Breast epithelium (tissue), 4 donors: ENCODE results near the gene COPG2. TPM values are rescaled to one million over a fixed set of nuclear protein-coding genes. Genes with fewer than 3 reads are reported as not detected.
"Not testable (repeated sequence)": the region's sequence is repeated elsewhere in the genome, so short reads cannot be mapped to it uniquely, and the experiment has no call there.

Experiments used
- DNase-seq, 2 donors: peaks; one replicate each; pipeline ENCODE4 v3.0.0-alpha.2; 2019; ENCODE audit warnings: low spot score in 2 of 2
- H3K27ac ChIP-seq, 2 donors: fragments of 200-600 bp; sonication (generic) in 1 of 2; one replicate each; pipeline ENCODE4 v1.5.1; 2016 to 2019; ENCODE audit warnings: mild to moderate bottlenecking in 1 of 2
- H3K27me3 ChIP-seq, 2 donors: fragments of 200-600 bp; sonication (generic) in 1 of 2; one replicate each; pipeline versions ENCODE4 v1.5.1 to v1.6.0; 2017 to 2019; ENCODE audit warnings: control low read depth in 1 of 2, mild to moderate bottlenecking in 1 of 2
- H3K36me3 ChIP-seq: fragments of 200-600 bp; one replicate; pipeline ENCODE4 v1.5.1; 2019
- H3K4me1 ChIP-seq, 2 donors: fragments of 200-600 bp; sonication (generic); one replicate each; pipeline ENCODE4 v1.5.1; 2016 to 2019; ENCODE audit warnings: control low read depth in 1 of 2
- H3K4me3 ChIP-seq, 3 donors: fragments of 200-600 bp; sonication (generic); 1 replicate in 2 of 3; 2 replicates in 1 of 3; pipeline ENCODE4 v1.5.1; 2016 to 2019; ENCODE audit warnings: mild to moderate bottlenecking in 3 of 3, moderate library complexity in 2 of 3
- H3K9me3 ChIP-seq, 2 donors: fragments of 200-600 bp; sonication (generic) in 1 of 2; one replicate each; pipeline ENCODE4 v1.5.1; 2016 to 2019; ENCODE audit warnings: control low read depth in 1 of 2
- POLR2A ChIP-seq: fragments of 450-650 bp; IDR thresholded peaks from one replicate; pipeline ENCODE4 v1.6.1; 2016; ENCODE audit warnings: antibody characterized with exemption, mild to moderate bottlenecking, moderate library complexity
- POLR2AphosphoS5 ChIP-seq, 3 donors: sonication (generic); formaldehyde crosslinking; IDR thresholded peaks; one replicate each; pipeline ENCODE4 v1.6.1; 2017; ENCODE audit warnings: antibody characterized with exemption in 3 of 3
- intact Hi-C: fragments of 100-400 bp; cut with DNase I; formaldehyde crosslinking; loops from one replicate; pipeline ENCODE4 v1.15.1; 2023; ENCODE audit warnings: low total_unique reads
- total RNA-seq, 3 donors: library from RNA; depleted of rRNA; stranded (reverse); fragments of >200 nt; gene quantifications; one replicate each; pipeline ENCODE4 v1.1.0, GENCODE V29; 2016
- TF ChIP-seq, protein P1 (sequence below), 3 donors: fragments of 450-650 bp; IDR thresholded peaks; one replicate each; pipeline ENCODE4 v1.5.1; 2016 to 2017; ENCODE audit warnings: antibody characterized with exemption in 3 of 3, mild to moderate bottlenecking in 3 of 3, moderate library complexity in 3 of 3

COPG2 gene
- total RNA-seq, 3 donors from 2014 or later: 21.3 to 37.8 (median 27.2) TPM

DNA sequence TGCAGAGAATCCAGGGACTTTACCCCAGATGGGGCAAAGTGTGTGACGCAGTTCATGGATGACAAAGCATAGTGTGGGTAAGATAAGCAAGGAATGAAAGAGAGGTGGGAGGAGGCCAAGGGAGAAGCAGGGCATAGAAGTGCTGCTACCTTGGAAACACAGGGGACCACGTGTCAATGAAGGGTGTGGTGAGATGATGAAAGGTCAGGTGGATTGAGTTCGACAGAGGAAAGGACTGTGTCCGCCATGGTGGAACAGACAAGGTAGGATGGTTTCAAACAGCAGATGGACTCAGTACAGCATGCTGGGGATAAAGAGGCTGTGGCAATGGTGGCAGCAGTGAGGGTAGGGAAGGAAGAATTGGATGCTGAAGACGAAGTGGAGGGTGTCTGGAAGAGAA lies 143.9 kb downstream of the COPG2 start:
- no peak overlapping the region for H3K27ac ChIP-seq
- intact Hi-C loops: no loop called here
- H3K4me3 ChIP-seq: no peak overlapping the region
- no peaks in the 10 kb centered on the region for H3K27me3 ChIP-seq
- DNase-seq: no peak
- H3K9me3 ChIP-seq: no peaks in the 10 kb centered on the region
- no peaks in the 10 kb centered on the region for H3K4me1 ChIP-seq
- TF ChIP-seq, protein P1, sequence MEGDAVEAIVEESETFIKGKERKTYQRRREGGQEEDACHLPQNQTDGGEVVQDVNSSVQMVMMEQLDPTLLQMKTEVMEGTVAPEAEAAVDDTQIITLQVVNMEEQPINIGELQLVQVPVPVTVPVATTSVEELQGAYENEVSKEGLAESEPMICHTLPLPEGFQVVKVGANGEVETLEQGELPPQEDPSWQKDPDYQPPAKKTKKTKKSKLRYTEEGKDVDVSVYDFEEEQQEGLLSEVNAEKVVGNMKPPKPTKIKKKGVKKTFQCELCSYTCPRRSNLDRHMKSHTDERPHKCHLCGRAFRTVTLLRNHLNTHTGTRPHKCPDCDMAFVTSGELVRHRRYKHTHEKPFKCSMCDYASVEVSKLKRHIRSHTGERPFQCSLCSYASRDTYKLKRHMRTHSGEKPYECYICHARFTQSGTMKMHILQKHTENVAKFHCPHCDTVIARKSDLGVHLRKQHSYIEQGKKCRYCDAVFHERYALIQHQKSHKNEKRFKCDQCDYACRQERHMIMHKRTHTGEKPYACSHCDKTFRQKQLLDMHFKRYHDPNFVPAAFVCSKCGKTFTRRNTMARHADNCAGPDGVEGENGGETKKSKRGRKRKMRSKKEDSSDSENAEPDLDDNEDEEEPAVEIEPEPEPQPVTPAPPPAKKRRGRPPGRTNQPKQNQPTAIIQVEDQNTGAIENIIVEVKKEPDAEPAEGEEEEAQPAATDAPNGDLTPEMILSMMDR (IDR thresholded peaks at IDR 0.05): no peak
- no peaks in the 10 kb centered on the region for H3K36me3 ChIP-seq

DNA sequence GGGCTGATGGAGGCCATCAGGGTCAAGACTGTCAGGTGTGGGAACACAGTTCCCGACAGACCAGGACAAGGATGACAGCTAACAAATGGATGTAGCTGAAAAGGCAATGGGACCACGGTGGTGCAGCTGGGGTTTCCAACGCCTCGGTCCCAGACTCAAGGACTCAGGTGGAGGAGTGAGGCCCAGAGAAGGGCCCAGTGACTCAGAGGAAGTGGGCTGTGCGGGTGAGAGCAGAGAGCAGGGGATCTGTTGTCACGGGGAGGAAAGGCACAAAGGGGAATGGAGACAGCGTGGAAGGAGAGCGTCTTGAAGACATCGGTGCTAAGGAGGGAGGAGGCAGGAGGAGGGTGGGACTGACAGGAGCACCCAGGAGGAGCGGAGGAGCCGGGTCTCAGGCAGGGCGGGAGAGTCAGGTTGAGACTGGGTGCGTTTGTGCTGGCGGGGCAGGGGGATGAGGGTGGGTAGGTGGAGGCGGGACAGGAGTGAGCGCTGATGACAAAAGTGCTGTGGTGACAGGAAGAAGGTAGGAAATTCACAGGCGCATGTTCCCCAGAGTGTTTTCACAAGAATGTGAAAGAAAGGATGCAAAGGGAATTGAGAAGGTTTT lies 144.9 kb downstream of the COPG2 start:
- H3K9me3 ChIP-seq, H3K27me3 ChIP-seq, H3K4me1 ChIP-seq, H3K4me3 ChIP-seq, DNase-seq, intact Hi-C loops, H3K36me3 ChIP-seq, H3K27ac ChIP-seq: not testable (repeated sequence)

DNA sequence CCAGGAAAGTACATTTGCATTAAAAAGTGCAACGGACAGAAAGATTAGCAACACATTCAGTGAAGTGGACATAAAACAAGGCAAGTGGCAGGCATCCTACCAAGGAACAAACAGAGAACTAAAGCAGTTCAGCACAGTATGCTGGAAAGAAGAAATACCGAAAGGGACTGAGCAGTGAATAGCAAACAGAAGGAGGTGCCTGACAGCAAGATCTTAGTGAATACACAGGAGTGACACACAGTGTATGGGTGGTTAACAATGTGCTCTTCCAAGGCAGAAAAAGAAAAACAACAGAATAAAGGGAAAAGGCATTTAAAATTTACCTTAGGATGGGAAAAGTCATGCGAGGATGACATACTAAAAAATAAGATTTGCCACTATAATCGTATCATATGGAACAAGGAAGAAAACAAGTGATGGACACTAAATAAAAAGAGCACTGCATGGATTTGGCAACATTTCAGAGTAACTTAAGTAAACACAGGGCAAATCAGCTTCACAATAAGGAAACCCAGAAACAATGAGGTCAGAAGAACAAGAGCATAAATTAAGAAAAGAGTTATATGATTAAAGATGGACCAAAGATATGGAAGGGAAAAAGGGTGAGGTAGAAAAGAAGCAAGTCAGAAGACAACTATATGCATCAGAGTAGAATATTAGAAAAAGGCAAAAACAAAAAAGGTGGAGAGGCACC lies 147.1 kb downstream of the COPG2 start:
- intact Hi-C loops: no loop called here
- TF ChIP-seq, protein P1 (IDR thresholded peaks at IDR 0.05): no peak
- TF ChIP-seq POLR2AphosphoS5 (IDR thresholded peaks at IDR 0.05) (no peak), POLR2A (no peak)
- Histone ChIP-seq H3K27me3 (no peaks in the 10 kb centered on the region), H3K27ac (no peak overlapping the region), H3K36me3 (no peaks in the 10 kb centered on the region), H3K9me3 (no peaks in the 10 kb centered on the region), H3K4me1 (no peaks in the 10 kb centered on the region), H3K4me3 (no peak overlapping the region)
- DNase-seq: no peak

DNA sequence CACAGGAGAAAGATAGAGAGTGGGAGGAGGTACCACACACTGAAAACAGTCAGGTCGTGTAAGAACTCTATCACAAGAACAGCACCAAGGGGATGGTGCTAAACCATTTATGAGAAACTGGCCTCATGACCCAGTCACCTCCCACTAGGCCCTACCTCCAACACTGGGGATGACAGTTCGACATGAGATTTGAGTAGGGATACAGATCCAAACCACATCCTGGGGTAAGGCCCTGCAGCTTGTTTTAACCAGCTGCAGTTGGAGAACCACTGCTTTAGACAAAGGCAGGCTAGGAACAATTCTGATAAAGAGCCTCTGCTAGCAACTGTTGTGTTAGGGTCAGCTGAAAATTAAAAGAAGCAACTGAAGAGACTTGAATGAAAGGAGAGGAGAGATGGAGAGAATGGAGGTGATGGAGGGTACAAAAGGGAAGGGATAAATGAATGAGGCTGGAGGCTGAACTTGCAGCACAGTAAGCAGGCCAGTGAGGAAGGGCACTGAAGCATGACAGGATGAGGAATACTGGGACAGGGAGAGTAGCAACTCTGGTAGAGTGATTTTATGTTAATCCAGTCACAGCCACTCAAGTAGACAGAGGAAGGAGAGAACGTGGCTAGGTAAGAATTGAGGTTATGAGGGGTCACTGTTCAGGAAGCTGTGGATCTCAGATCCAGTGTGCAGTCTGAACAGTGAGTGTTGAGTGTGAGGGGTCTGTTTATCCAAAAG lies 153.1 kb downstream of the COPG2 start:
- no peak for TF ChIP-seq POLR2A
- TF ChIP-seq, protein P1 (IDR thresholded peaks at IDR 0.05): no peak
- TF ChIP-seq POLR2AphosphoS5 (IDR thresholded peaks at IDR 0.05): no peak
- H3K9me3 ChIP-seq: no peaks in the 10 kb centered on the region
- no peaks in the 10 kb centered on the region for H3K36me3 ChIP-seq
- intact Hi-C loops: no loop called here
- H3K27me3 ChIP-seq: no peaks in the 10 kb centered on the region
- no peak overlapping the region for H3K4me3 ChIP-seq
- H3K4me1 ChIP-seq: no peaks in the 10 kb centered on the region
- no peak for DNase-seq
- H3K27ac ChIP-seq: no peak overlapping the region

DNA sequence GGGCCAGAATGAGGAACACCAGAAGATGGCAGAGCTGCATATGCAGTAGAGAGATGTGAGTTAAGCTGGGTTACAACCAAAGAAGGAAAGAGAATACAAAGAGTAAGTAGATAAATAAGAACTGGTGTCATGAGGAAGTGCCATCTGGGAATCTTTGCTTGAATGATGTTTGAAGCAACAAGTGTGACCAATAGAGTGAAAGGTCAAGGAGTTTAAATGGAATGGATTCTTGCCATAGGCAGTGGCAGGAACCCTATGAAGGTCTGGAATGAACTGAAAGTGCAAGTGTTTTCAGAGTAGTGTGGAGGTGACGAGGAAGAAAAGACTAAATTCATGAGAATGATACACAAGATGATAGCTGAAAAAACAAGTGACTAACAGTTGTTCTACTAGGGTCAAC lies 155.1 kb downstream of the COPG2 start:
- H3K27ac ChIP-seq: no peak overlapping the region

DNA sequence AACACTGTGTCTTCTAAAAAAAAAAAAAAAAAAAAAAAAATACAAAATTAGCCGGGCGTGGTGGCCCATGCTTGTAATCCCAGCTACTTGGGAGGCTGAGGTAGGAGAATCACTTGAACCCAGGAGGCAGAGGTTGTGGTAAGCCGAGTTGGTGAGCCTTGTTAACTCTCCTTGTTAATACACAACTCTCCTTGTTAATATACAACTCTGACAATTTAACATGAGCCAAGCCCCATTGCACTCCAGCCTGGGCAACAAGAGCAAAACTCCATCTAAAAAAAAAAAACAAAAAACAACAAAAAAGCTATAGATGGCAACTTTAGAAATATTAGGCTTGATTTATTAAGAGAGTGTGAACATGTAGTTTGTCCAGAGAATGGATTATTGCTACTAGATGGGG lies 156.5 kb downstream of the COPG2 start:
- H3K27me3 ChIP-seq, intact Hi-C loops, H3K4me3 ChIP-seq, H3K4me1 ChIP-seq, H3K27ac ChIP-seq, H3K9me3 ChIP-seq, H3K36me3 ChIP-seq, DNase-seq: not testable (repeated sequence)

More for the DNA sequence above, 155.1 kb downstream of the COPG2 start:
- Histone ChIP-seq H3K36me3 (no peaks in the 10 kb centered on the region), H3K4me3 (no peak overlapping the region), H3K9me3 (no peaks in the 10 kb centered on the region), H3K4me1 (no peaks in the 10 kb centered on the region), H3K27me3 (no peaks in the 10 kb centered on the region)
- TF ChIP-seq POLR2A (no peak), POLR2AphosphoS5 (IDR thresholded peaks at IDR 0.05) (no peak)
- TF ChIP-seq, protein P1 (IDR thresholded peaks at IDR 0.05): no peak
- intact Hi-C loops: no loop called here
- no peak for DNase-seq
